Anterior cingulate cortex (tissue), 58 donors: ENCODE results near the gene MTREX.

Experiments used
- DNase-seq, 58 donors: peaks; one replicate each; lab custom pipeline; 2025; lab: John Stamatoyannopoulos, UW

MTREX gene

GRCh38 chr5:55324006-55324405 is 16.2 kb downstream of the MTREX start:
- no peak for DNase-seq

GRCh38 chr5:55324815-55325418 is 17.1 kb downstream of the MTREX start:
- DNase-seq: peak in 2 of 58 donors; percentile 3 to 56

- DNase-seq: no peak
These were observed 17.8 kb downstream of the MTREX start for GRCh38 chr5:55325621-55326020.

- DNase-seq: no peak
These were observed 19.5 kb downstream of the MTREX start for GRCh38 chr5:55327281-55327680.

GRCh38 chr5:55331321-55331720 is 23.5 kb downstream of the MTREX start:
- DNase-seq: no peak

- no peak for DNase-seq
These were observed 25.2 kb downstream of the MTREX start for GRCh38 chr5:55333017-55333416.

- DNase-seq: no peak
These were observed 26.0 kb downstream of the MTREX start for GRCh38 chr5:55333811-55334210.

GRCh38 chr5:55338092-55338613 is 30.4 kb downstream of the MTREX start:
- no peak for DNase-seq

GRCh38 chr5:55338810-55339243 is 31.0 kb downstream of the MTREX start:
- DNase-seq: peak in 1 of 58 donors; percentile 1

- no peak for DNase-seq
These were observed 35.3 kb downstream of the MTREX start for GRCh38 chr5:55343107-55343506.

- no peak for DNase-seq
These were observed 35.8 kb downstream of the MTREX start for GRCh38 chr5:55343609-55344008.

GRCh38 chr5:55344392-55344992 is 36.7 kb downstream of the MTREX start:
- DNase-seq: peak in 31 of 58 donors; percentile 4 to 73 (median 18)

- no peak for DNase-seq
These were observed 37.5 kb downstream of the MTREX start for GRCh38 chr5:55345327-55345726.

- no peak for DNase-seq
These were observed 40.0 kb downstream of the MTREX start for GRCh38 chr5:55347786-55348185.

GRCh38 chr5:55350754-55351153 is 43.0 kb downstream of the MTREX start:
- no peak for DNase-seq

- DNase-seq: no peak
These were observed 49.1 kb downstream of the MTREX start for GRCh38 chr5:55356896-55357295.

GRCh38 chr5:55360190-55360589 is 52.4 kb downstream of the MTREX start:
- no peak for DNase-seq

- DNase-seq: no peak
These were observed 56.1 kb downstream of the MTREX start for GRCh38 chr5:55363856-55364255.

GRCh38 chr5:55364537-55365055 is 56.8 kb downstream of the MTREX start:
- DNase-seq: no peak

GRCh38 chr5:55370291-55370925 is 62.6 kb downstream of the MTREX start:
- DNase-seq: no peak

- DNase-seq: no peak
These were observed 63.4 kb downstream of the MTREX start for GRCh38 chr5:55371145-55371544.
